NCI-H1694 (cell line): ENCODE data around the gene DAAM1.

ENCODE experiments used
- DNase-seq: peaks from one replicate; lab custom pipeline; 2025; lab: John Stamatoyannopoulos, UW

Gene DAAM1

GRCh38 chr14:59187802-59188460 lies 536 bp upstream of the DAAM1 start:
- peak; percentile 71 for DNase-seq

- DNase-seq: no peak
These were observed 771 bp downstream of the DAAM1 start for GRCh38 chr14:59189091-59189785.

GRCh38 chr14:59189786-59190368 lies 1.4 kb downstream of the DAAM1 start:
- DNase-seq: peak; percentile 86

GRCh38 chr14:59190372-59190771 lies 1.9 kb downstream of the DAAM1 start:
- no peak for DNase-seq

GRCh38 chr14:59195912-59196311 lies 7.4 kb downstream of the DAAM1 start:
- DNase-seq: no peak

GRCh38 chr14:59197695-59198262 lies 9.3 kb downstream of the DAAM1 start:
- DNase-seq: no peak

GRCh38 chr14:59199205-59199604 lies 10.7 kb downstream of the DAAM1 start:
- no peak for DNase-seq

GRCh38 chr14:59199614-59200013 lies 11.1 kb downstream of the DAAM1 start:
- no peak for DNase-seq

GRCh38 chr14:59200195-59200594 lies 11.7 kb downstream of the DAAM1 start:
- no peak for DNase-seq

- no peak for DNase-seq
These were observed 13.6 kb downstream of the DAAM1 start for GRCh38 chr14:59202031-59202430.

- no peak for DNase-seq
These were observed 15.8 kb downstream of the DAAM1 start for GRCh38 chr14:59204305-59204704.

- no peak for DNase-seq
These were observed 18.4 kb downstream of the DAAM1 start for GRCh38 chr14:59206892-59207291.

GRCh38 chr14:59207506-59207933 lies 19.1 kb downstream of the DAAM1 start:
- no peak for DNase-seq

- no peak for DNase-seq
These were observed 19.9 kb downstream of the DAAM1 start for GRCh38 chr14:59208224-59208814.

GRCh38 chr14:59208954-59209353 lies 20.5 kb downstream of the DAAM1 start:
- DNase-seq: no peak

- DNase-seq: no peak
These were observed 22.2 kb downstream of the DAAM1 start for GRCh38 chr14:59210621-59211020.

GRCh38 chr14:59213368-59214315 lies 25.2 kb downstream of the DAAM1 start:
- DNase-seq: no peak

GRCh38 chr14:59214702-59215302 lies 26.3 kb downstream of the DAAM1 start:
- DNase-seq: no peak

- no peak for DNase-seq
These were observed 26.9 kb downstream of the DAAM1 start for GRCh38 chr14:59215322-59215721.

- DNase-seq: no peak
These were observed 27.3 kb downstream of the DAAM1 start for GRCh38 chr14:59215757-59216156.

GRCh38 chr14:59217011-59217410 lies 28.5 kb downstream of the DAAM1 start:
- DNase-seq: no peak
